ENCODE results near the gene PBLD. TPM values are rescaled to one million over a fixed set of nuclear protein-coding genes. Genes with fewer than 3 reads are reported as not detected.

PBLD gene
- total RNA-seq, 1 experiment from 2014 or later = 3.5 TPM

DNA sequence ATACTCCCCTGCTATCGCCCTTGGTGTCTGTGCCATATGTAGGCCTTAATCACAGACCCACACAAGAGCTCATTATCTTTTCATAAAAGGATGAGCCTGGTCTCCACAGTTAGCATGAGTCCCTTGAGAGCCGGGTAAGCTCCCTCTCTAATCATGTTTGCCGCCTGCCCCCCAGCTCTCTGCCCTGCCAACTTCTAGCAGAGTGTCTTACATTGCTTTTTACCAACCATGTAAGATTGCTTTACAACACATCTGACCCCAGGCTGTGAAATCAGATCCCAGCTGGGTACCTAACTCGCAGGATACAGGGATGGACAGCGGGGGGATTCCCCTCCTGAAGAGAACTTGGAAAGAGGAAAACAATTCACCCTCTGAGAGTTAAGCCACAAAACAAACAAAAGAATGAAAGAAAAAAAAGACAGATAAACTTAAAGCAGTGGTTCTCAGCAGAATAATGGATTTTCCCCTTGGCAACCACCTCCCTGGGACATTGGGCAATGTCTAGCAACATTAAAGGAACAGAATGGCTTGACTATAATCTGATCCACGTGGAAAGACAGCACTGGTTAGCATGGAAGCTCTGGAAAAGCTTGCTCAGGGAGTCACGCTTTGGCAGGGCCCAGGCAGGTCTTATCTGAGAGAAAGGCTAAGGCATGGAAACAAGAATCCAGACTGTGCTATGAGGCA is 61.4 kb downstream of the PBLD start:
- peaks cover 27% of the 10 kb centered on the region for H3K27me3 Mint-ChIP-seq (ENCODE audit: low read depth)
- Histone ChIP-seq H4K20me1 (ENCODE audit: control insufficient read depth, insufficient read depth, insufficient read length) (no peaks in the 10 kb centered on the region), H2BK12ac (ENCODE audit: insufficient read length, low read depth, low read length) (no peak overlapping the region), H3K18ac (ENCODE audit: insufficient read length, low read depth, low read length) (no peak overlapping the region), H2BK120ac (ENCODE audit: low read depth, low read length, poor library complexity, severe bottlenecking) (no peak overlapping the region), H4K91ac (ENCODE audit: insufficient read length, low read depth, low read length) (no peak overlapping the region), H2AFZ (ENCODE audit: low read length) (no peak overlapping the region), H2BK15ac (ENCODE audit: low read depth, low read length) (no peak overlapping the region), H4K8ac (replicated peaks; ENCODE audit: insufficient read length, low read depth, low read length) (no peak overlapping the region), H3K79me2 (ENCODE audit: insufficient read depth, low read length) (no peaks in the 10 kb centered on the region), H3K9ac (ENCODE audit: extremely low read depth, insufficient read length, low read length) (no peak overlapping the region), H2AK5ac (ENCODE audit: insufficient read length, low read length) (no peak overlapping the region), H3K4ac (ENCODE audit: low read depth, low read length) (no peak overlapping the region), H2BK20ac (ENCODE audit: low read depth, low read length, poor library complexity, severe bottlenecking) (no peak overlapping the region), H3K56ac (ENCODE audit: insufficient read length, low read depth, low read length) (no peak overlapping the region), H3K27me3 (ENCODE audit: insufficient read depth, low read length) (no peaks in the 10 kb centered on the region), H3K9me3 (ENCODE audit: control insufficient read depth, low read depth, low read length) (no peaks in the 10 kb centered on the region), H3K4me2 (ENCODE audit: insufficient read depth, insufficient read length, low read length) (no peak overlapping the region), H3K14ac (ENCODE audit: insufficient read depth, low read length) (no peak overlapping the region), H3K4me1 (ENCODE audit: insufficient read depth, low read length) (peaks cover 2% of the 10 kb centered on the region; the same call in 1 of the 2 replicates), H4K5ac (ENCODE audit: insufficient read length, low read depth, low read length) (no peak overlapping the region), H2BK5ac (ENCODE audit: insufficient read length, low read length) (no peak overlapping the region), H3K27ac (ENCODE audit: insufficient read length, low read depth, low read length) (no peak overlapping the region), H3K23ac (ENCODE audit: insufficient read length, low read depth, low read length) (no peak overlapping the region), H3T11ph (ENCODE audit: low read length) (no peak overlapping the region), H3K23me2 (ENCODE audit: insufficient read length, low read depth, low read length, poor library complexity, severe bottlenecking) (no peaks in the 10 kb centered on the region), H3K79me1 (ENCODE audit: insufficient read depth, low read depth, low read length, poor library complexity, severe bottlenecking) (no peaks in the 10 kb centered on the region)
- peak overlapping the region in 1 of 3 experiments; percentile 52; a peak in 2 of 7 replicates for H3K27ac Mint-ChIP-seq
- H3K4me1 Mint-ChIP-seq = peaks cover 10 to 12% of the 10 kb centered on the region in 2 experiments
- H3K36me3 Mint-ChIP-seq (ENCODE audit: insufficient read depth in 1 of 3, low read depth in 3 of 3) = no peaks in the 10 kb centered on the region
- peaks cover 5 to 6% of the 10 kb centered on the region in 2 experiments; a peak in 4 of 5 replicates for H3K9me3 Mint-ChIP-seq
- no peak overlapping the region for H3K4me3 Mint-ChIP-seq
- TF ChIP-seq, protein P1, sequence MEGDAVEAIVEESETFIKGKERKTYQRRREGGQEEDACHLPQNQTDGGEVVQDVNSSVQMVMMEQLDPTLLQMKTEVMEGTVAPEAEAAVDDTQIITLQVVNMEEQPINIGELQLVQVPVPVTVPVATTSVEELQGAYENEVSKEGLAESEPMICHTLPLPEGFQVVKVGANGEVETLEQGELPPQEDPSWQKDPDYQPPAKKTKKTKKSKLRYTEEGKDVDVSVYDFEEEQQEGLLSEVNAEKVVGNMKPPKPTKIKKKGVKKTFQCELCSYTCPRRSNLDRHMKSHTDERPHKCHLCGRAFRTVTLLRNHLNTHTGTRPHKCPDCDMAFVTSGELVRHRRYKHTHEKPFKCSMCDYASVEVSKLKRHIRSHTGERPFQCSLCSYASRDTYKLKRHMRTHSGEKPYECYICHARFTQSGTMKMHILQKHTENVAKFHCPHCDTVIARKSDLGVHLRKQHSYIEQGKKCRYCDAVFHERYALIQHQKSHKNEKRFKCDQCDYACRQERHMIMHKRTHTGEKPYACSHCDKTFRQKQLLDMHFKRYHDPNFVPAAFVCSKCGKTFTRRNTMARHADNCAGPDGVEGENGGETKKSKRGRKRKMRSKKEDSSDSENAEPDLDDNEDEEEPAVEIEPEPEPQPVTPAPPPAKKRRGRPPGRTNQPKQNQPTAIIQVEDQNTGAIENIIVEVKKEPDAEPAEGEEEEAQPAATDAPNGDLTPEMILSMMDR (conservative IDR thresholded peaks at IDR 0.05) = no peak
- WGBS (ENCODE audit: extremely low coverage, insufficient read length, low lambda C conversion rate) = no CpG with 5 or more reads among the region's 7 CpGs
- DNase-seq = no peak
